Liver (tissue), 9 donors: Measurements from ENCODE around the gene BOC. TPM values are rescaled to one million over a fixed set of nuclear protein-coding genes. Genes with fewer than 3 reads are reported as not detected.

Experiments used
- DNase-seq: peaks from one replicate; pipeline ENCODE4 v3.0.0-alpha.2; 2017; ENCODE audit warnings: low spot score
- H3K27ac ChIP-seq, 2 donors: one replicate each; pipeline ENCODE4 v1.7.0; 2013; ENCODE audit warnings: inconsistent platforms in 2 of 2, low read length in 2 of 2, control low read depth in 1 of 2, low read depth in 1 of 2, mild to moderate bottlenecking in 1 of 2
- H3K27me3 ChIP-seq, 4 donors: one replicate each; pipeline versions ENCODE4 v1.6.1 to v1.7.0; 2013; ENCODE audit warnings: low read length in 3 of 4, inconsistent platforms in 1 of 4, mild to moderate bottlenecking in 1 of 4, moderate library complexity in 1 of 4; ENCODE audit not compliant: control insufficient read depth in 4 of 4, insufficient read depth in 4 of 4
- H3K36me3 ChIP-seq, 4 donors: one replicate each; pipeline versions ENCODE4 v1.6.1 to v1.7.0; 2013; ENCODE audit warnings: low read length in 3 of 4, mild to moderate bottlenecking in 3 of 4, low read depth in 1 of 4, moderate library complexity in 1 of 4; ENCODE audit not compliant: control insufficient read depth in 4 of 4, insufficient read depth in 3 of 4
- H3K4me1 ChIP-seq, 4 donors: one replicate each; pipeline versions ENCODE4 v1.6.1 to v1.7.0; 2013; ENCODE audit warnings: low read length in 3 of 4, mild to moderate bottlenecking in 3 of 4, moderate library complexity in 1 of 4; ENCODE audit not compliant: control insufficient read depth in 4 of 4, insufficient read depth in 4 of 4
- H3K4me3 ChIP-seq, 3 donors: one replicate each; pipeline versions ENCODE4 v1.6.1 to v1.7.0; 2013; ENCODE audit warnings: low read length in 3 of 3, control low read depth in 1 of 3, low read depth in 1 of 3, mild to moderate bottlenecking in 1 of 3
- H3K9ac ChIP-seq, 2 donors: one replicate each; pipeline ENCODE4 v1.7.0; 2013; ENCODE audit warnings: low read length in 2 of 2, mild to moderate bottlenecking in 2 of 2, moderate library complexity in 2 of 2, control low read depth in 1 of 2, low read depth in 1 of 2
- H3K9me3 ChIP-seq, 4 donors: one replicate each; pipeline versions ENCODE4 v1.6.1 to v1.7.0; 2013; ENCODE audit warnings: low read length in 3 of 4; ENCODE audit not compliant: control insufficient read depth in 4 of 4
- ATF3 ChIP-seq: IDR thresholded peaks from 2 replicates; pipeline ENCODE4 v1.6.1; 2016; ENCODE audit warnings: antibody characterized with exemption
- CTCF ChIP-seq: fragments of 150-350 bp; IDR thresholded peaks from 2 replicates; pipeline ENCODE4 v1.5.1; 2017; ENCODE audit warnings: improper control_type of control experiment, low read depth, low read length; ENCODE audit not compliant: missing input control
- EGR1 ChIP-seq, 2 donors: IDR thresholded peaks; 2 replicates each; pipeline ENCODE4 v1.6.1; 2016 to 2018; ENCODE audit warnings: antibody characterized with exemption in 2 of 2, low read depth in 2 of 2
- FOXA1 ChIP-seq: IDR thresholded peaks from 2 replicates; pipeline ENCODE4 v1.6.1; 2016; ENCODE audit warnings: antibody characterized with exemption
- FOXA2 ChIP-seq: IDR thresholded peaks from 2 replicates; pipeline ENCODE4 v1.6.1; 2016; ENCODE audit warnings: antibody characterized with exemption
- GABPA ChIP-seq, 2 donors: IDR thresholded peaks in 1 of 2; conservative IDR thresholded peaks in 1 of 2; 2 replicates each; pipeline ENCODE4 v1.6.1; 2016; ENCODE audit warnings: antibody characterized with exemption in 2 of 2, mild to moderate bottlenecking in 1 of 2, moderate library complexity in 1 of 2
- HNF4A ChIP-seq, 2 donors: conservative IDR thresholded peaks; 2 replicates each; pipeline ENCODE4 v1.6.1; 2016; ENCODE audit warnings: antibody characterized with exemption in 2 of 2, mild to moderate bottlenecking in 2 of 2
- HNF4G ChIP-seq: IDR thresholded peaks from 2 replicates; pipeline ENCODE4 v1.6.1; 2016; ENCODE audit warnings: antibody characterized with exemption
- JUND ChIP-seq, 2 donors: IDR thresholded peaks; 2 replicates each; pipeline ENCODE4 v1.6.1; 2016; ENCODE audit warnings: antibody characterized with exemption in 2 of 2
- MAX ChIP-seq: IDR thresholded peaks from 2 replicates; pipeline ENCODE4 v1.6.1; 2016; ENCODE audit warnings: antibody characterized with exemption
- NR2F2 ChIP-seq: IDR thresholded peaks from 2 replicates; pipeline ENCODE4 v1.6.1; 2016; ENCODE audit warnings: antibody characterized with exemption
- RAD21 ChIP-seq, 2 donors: IDR thresholded peaks; 2 replicates each; pipeline ENCODE4 v1.6.1; 2016; ENCODE audit warnings: antibody characterized with exemption in 2 of 2, mild to moderate bottlenecking in 2 of 2
- REST ChIP-seq: IDR thresholded peaks from 2 replicates; pipeline ENCODE4 v1.6.1; 2016; ENCODE audit warnings: antibody characterized with exemption, mild to moderate bottlenecking
- RXRA ChIP-seq, 2 donors: IDR thresholded peaks; 2 replicates each; pipeline ENCODE4 v1.6.1; 2017 to 2018; ENCODE audit warnings: antibody characterized with exemption in 2 of 2, mild to moderate bottlenecking in 1 of 2
- SP1 ChIP-seq: IDR thresholded peaks from 2 replicates; pipeline ENCODE4 v1.6.1; 2018; ENCODE audit warnings: antibody characterized with exemption, mild to moderate bottlenecking
- TAF1 ChIP-seq: conservative IDR thresholded peaks from 2 replicates; pipeline ENCODE4 v1.6.1; 2016; ENCODE audit warnings: antibody characterized with exemption, mild to moderate bottlenecking
- YY1 ChIP-seq: IDR thresholded peaks from 2 replicates; pipeline ENCODE4 v1.6.1; 2016; ENCODE audit warnings: antibody characterized with exemption, mild to moderate bottlenecking
- ZBTB33 ChIP-seq: IDR thresholded peaks from 2 replicates; pipeline ENCODE4 v1.6.1; 2016; ENCODE audit warnings: antibody characterized with exemption
- WGBS: extraction: QIAGEN DNeasy Blood & Tissue Kit; methylation state at CpG from one replicate; pipeline ENCODE4 v1.1.7; 2013; 5-methylcytosine and 5-hydroxymethylcytosine counted together
- polyA plus RNA-seq, 2 donors: library from polyadenylated mRNA; stranded (reverse) in 1 of 2; unstranded in 1 of 2; fragments of 200-250 nt in 1 of 2; fragments of >200 nt in 1 of 2; fragmentation: Nextera tagmentation in 1 of 2; extraction: Ambion mirVana in 1 of 2; gene quantifications; one replicate each; pipeline versions ENCODE4 v1.2.1 to v1.2.3, GENCODE V29; 2013 to 2015
- total RNA-seq, 2 donors: library from RNA; depleted of rRNA; stranded (reverse); fragments of >200 nt; gene quantifications; one replicate each; pipeline ENCODE4 v1.2.3, GENCODE V29; 2014
- donor health status: healthy.
- donor health status: healthy.
- donor health status: healthy.
- donor health status: healthy.
- donor health status: healthy.

Gene BOC
- total and polyA plus RNA-seq, 4 donors: 0.31 to 1.5 (median 0.65) TPM; not detected in 1

GRCh38 chr3:113193719-113194118, 17.6 kb upstream of the BOC start:
- peaks cover 0 to 2% (median 0%) of the 10 kb centered on the region in 4 donors for H3K27me3 ChIP-seq
- DNase-seq: no peak
- H3K9ac ChIP-seq: no peak overlapping the region
- TF ChIP-seq ATF3: no peak
- no peak for TF ChIP-seq RXRA (IDR thresholded peaks at IDR 0.05)
- TF ChIP-seq FOXA2: no peak
- TF ChIP-seq TAF1: no peak
- TF ChIP-seq FOXA1: no peak
- TF ChIP-seq SP1: no peak
- TF ChIP-seq HNF4A (conservative IDR thresholded peaks at IDR 0.05): no peak
- no peak for TF ChIP-seq REST
- no peak for TF ChIP-seq JUND (IDR thresholded peaks at IDR 0.05)
- TF ChIP-seq RAD21 (IDR thresholded peaks at IDR 0.05): no peak
- no peak for TF ChIP-seq YY1
- no peak for TF ChIP-seq HNF4G
- TF ChIP-seq MAX: no peak
- no peak for TF ChIP-seq ZBTB33
- TF ChIP-seq GABPA (IDR thresholded peaks at IDR 0.05 in 1 of 2, conservative IDR thresholded peaks at IDR 0.05 in 1 of 2): no peak
- no peak for TF ChIP-seq EGR1 (IDR thresholded peaks at IDR 0.05; ENCODE audit: low read depth in 2 of 2)
- no peak for TF ChIP-seq CTCF
- TF ChIP-seq NR2F2: no peak
- 80% methylated on average over 1 of the region's 1 CpG for WGBS
- no peak overlapping the region for H3K27ac ChIP-seq
- peaks cover 0 to 1% (median under 1%) of the 10 kb centered on the region in 4 donors for H3K9me3 ChIP-seq
- H3K36me3 ChIP-seq: no peaks in the 10 kb centered on the region
- H3K4me3 ChIP-seq: no peak overlapping the region
- no peaks in the 10 kb centered on the region for H3K4me1 ChIP-seq
